H1 (cell line): ENCODE measurements around the gene HP1BP3. TPM values are rescaled to one million over a fixed set of nuclear protein-coding genes. Genes with fewer than 3 reads are reported as not detected.
A peak's percentile ranks its signal among the peaks of the same experiment; 100 is the strongest.

ENCODE experiments used
- CTCF ChIA-PET: fragments of 300-600 bp; sonication (Branson Sonifier 250); formaldehyde crosslinking; loops from one replicate; lab custom pipeline; 2021; ENCODE audit not compliant: partially characterized antibody; lab: Charles Lee
- POLR2A ChIA-PET: fragments of 300-600 bp; sonication (Branson Sonifier 250); formaldehyde crosslinking; loops from one replicate; lab custom pipeline; 2021; ENCODE audit warnings: inconsistent platforms; ENCODE audit not compliant: partially characterized antibody; lab: Charles Lee
- DNase-seq, 2 experiments: peaks; one replicate each; pipeline versions ENCODE4 v3.0.0 to v3.0.0-alpha.2; 2010 to 2022; ENCODE audit warnings: low spot score in 2 of 2, low read depth in 1 of 2, mixed read lengths in 1 of 2
- FAIRE-seq: peaks from 2 replicates; lab custom pipeline; 2011; peaks lifted over from hg19 to GRCh38; lab: Jason Lieb, UNC
- H2AFZ ChIP-seq: 2 replicates; pipeline ENCODE4 v1.8.1; 2012; ENCODE audit warnings: low read length, inconsistent platforms
- H2AK5ac ChIP-seq: 2 replicates; pipeline ENCODE4 v1.6.1; 2013; ENCODE audit warnings: low read depth, low read length
- H2BK120ac ChIP-seq: replicated peaks from 2 replicates; pipeline ENCODE3; 2013; ENCODE audit warnings: low read depth, low read length, inconsistent platforms
- H2BK12ac ChIP-seq: 2 replicates; pipeline ENCODE4 v1.6.1; 2013; ENCODE audit warnings: low read depth, low read length
- H2BK15ac ChIP-seq: 2 replicates; pipeline ENCODE4 v1.6.1; 2013; ENCODE audit warnings: low read length
- H2BK20ac ChIP-seq: 2 replicates; pipeline ENCODE4 v1.6.1; 2013; ENCODE audit warnings: low read length
- H2BK5ac ChIP-seq: 2 replicates; pipeline ENCODE4 v1.6.1; 2013; ENCODE audit warnings: low read depth, low read length
- H3K14ac ChIP-seq: 2 replicates; pipeline ENCODE4 v1.6.1; 2013; ENCODE audit warnings: inconsistent platforms; ENCODE audit not compliant: insufficient read length
- H3K18ac ChIP-seq: 2 replicates; pipeline ENCODE4 v1.6.1; 2013; ENCODE audit warnings: low read length; ENCODE audit errors: extremely low read depth
- H3K23ac ChIP-seq: 2 replicates; pipeline ENCODE4 v1.6.1; 2013; ENCODE audit warnings: inconsistent platforms; ENCODE audit not compliant: insufficient read length
- H3K23me2 ChIP-seq: 2 replicates; pipeline ENCODE4 v1.6.1; 2013; ENCODE audit warnings: low read depth, low read length
- H3K27ac ChIP-seq: 2 replicates; pipeline ENCODE4 v1.6.1; 2011; ENCODE audit warnings: low read depth, low read length, inconsistent platforms
- H3K27me3 ChIP-seq, 4 experiments: replicated peaks in 1 of 4; 1 replicate in 1 of 4; 2 replicates in 3 of 4; pipeline versions ENCODE4 v1.6.1 to v1.8.1; 2011 to 2013; ENCODE audit warnings: low read length in 3 of 4, mild to moderate bottlenecking in 3 of 4, inconsistent platforms in 2 of 4, mixed read lengths in 2 of 4, moderate library complexity in 1 of 4; ENCODE audit not compliant: control insufficient read depth in 3 of 4, insufficient read depth in 3 of 4; ENCODE audit errors: extremely low read depth in 1 of 4
- H3K36me3 ChIP-seq, 4 experiments: 2 replicates each; pipeline versions ENCODE4 v1.6.1 to v1.8.1; 2011 to 2013; ENCODE audit warnings: mild to moderate bottlenecking in 4 of 4, low read length in 3 of 4, moderate library complexity in 2 of 4, control low read depth in 1 of 4, inconsistent platforms in 1 of 4; ENCODE audit not compliant: insufficient read depth in 4 of 4, control insufficient read depth in 2 of 4
- H3K4ac ChIP-seq: replicated peaks from 2 replicates; pipeline ENCODE3; 2013; ENCODE audit warnings: low read length, low read depth, mixed read lengths, inconsistent platforms; ENCODE audit not compliant: insufficient read length
- H3K4me1 ChIP-seq, 4 experiments: replicated peaks in 1 of 4; 1 replicate in 1 of 4; 2 replicates in 3 of 4; pipeline versions ENCODE4 v1.6.1 to v1.8.1; 2011 to 2013; ENCODE audit warnings: low read length in 3 of 4, inconsistent platforms in 2 of 4, mixed read lengths in 1 of 4; ENCODE audit not compliant: insufficient read depth in 4 of 4, control insufficient read depth in 3 of 4
- H3K4me2 ChIP-seq, 2 experiments: 2 replicates each; pipeline versions ENCODE4 v1.6.1 to v1.8.1; 2011 to 2013; ENCODE audit warnings: low read depth in 2 of 2, low read length in 2 of 2, control low read depth in 1 of 2, inconsistent platforms in 1 of 2, mild to moderate bottlenecking in 1 of 2; ENCODE audit not compliant: insufficient read depth in 1 of 2
- H3K4me3 ChIP-seq, 4 experiments: fragments of 200-600, 300-600 bp in 1 of 4; sonication (generic), shearing (Covaris generic), sonication (Bioruptor Twin) in 1 of 4; 2 replicates each; pipeline versions ENCODE4 v1.5.1 to v1.8.1; 2011 to 2016; ENCODE audit warnings: low read length in 4 of 4, low read depth in 3 of 4, control low read depth in 2 of 4, inconsistent platforms in 2 of 4, mild to moderate bottlenecking in 2 of 4, mixed read lengths in 1 of 4, moderate library complexity in 1 of 4; ENCODE audit not compliant: insufficient read depth in 2 of 4; ENCODE audit errors: extremely low read depth in 1 of 4
- H3K56ac ChIP-seq: replicated peaks from 2 replicates; pipeline ENCODE3; 2013; ENCODE audit warnings: low read depth, mild to moderate bottlenecking, mixed read lengths, low read length, inconsistent platforms; ENCODE audit not compliant: insufficient read length
- H3K79me1 ChIP-seq: 2 replicates; pipeline ENCODE4 v1.6.1; 2013; ENCODE audit warnings: low read depth, low read length, control low read depth
- H3K79me2 ChIP-seq, 2 experiments: 2 replicates each; pipeline versions ENCODE4 v1.6.1 to v1.8.1; 2012 to 2013; ENCODE audit warnings: low read length in 2 of 2, mild to moderate bottlenecking in 2 of 2, inconsistent platforms in 1 of 2; ENCODE audit not compliant: insufficient read depth in 2 of 2, control insufficient read depth in 1 of 2
- H3K9ac ChIP-seq, 4 experiments: replicated peaks in 1 of 4; 1 replicate in 1 of 4; 2 replicates in 3 of 4; pipeline versions ENCODE4 v1.6.1 to v1.8.1; 2011 to 2013; ENCODE audit warnings: low read depth in 3 of 4, low read length in 3 of 4, control low read depth in 2 of 4, mild to moderate bottlenecking in 2 of 4, moderate library complexity in 2 of 4, inconsistent platforms in 1 of 4; ENCODE audit errors: extremely low read depth in 1 of 4
- H3K9me3 ChIP-seq, 2 experiments: 2 replicates each; pipeline versions ENCODE4 v1.6.1 to v1.8.1; 2012 to 2013; ENCODE audit warnings: mild to moderate bottlenecking in 2 of 2, moderate library complexity in 2 of 2, control low read depth in 1 of 2, inconsistent platforms in 1 of 2, low read depth in 1 of 2, low read length in 1 of 2, mixed read lengths in 1 of 2; ENCODE audit not compliant: insufficient read depth in 2 of 2
- H4K20me1 ChIP-seq, 2 experiments: replicated peaks in 1 of 2; 2 replicates each; pipeline versions ENCODE3 to v1.8.1; 2011 to 2013; ENCODE audit warnings: inconsistent platforms in 2 of 2, low read length in 2 of 2, mild to moderate bottlenecking in 1 of 2; ENCODE audit not compliant: insufficient read depth in 2 of 2, control insufficient read depth in 1 of 2
- H4K5ac ChIP-seq: 2 replicates; pipeline ENCODE4 v1.6.1; 2013; ENCODE audit warnings: low read length, low read depth, mixed read lengths, inconsistent platforms; ENCODE audit not compliant: insufficient read length
- H4K8ac ChIP-seq: 2 replicates; pipeline ENCODE4 v1.8.0; 2013; ENCODE audit warnings: mild to moderate bottlenecking, moderate library complexity, low read length, inconsistent platforms; ENCODE audit not compliant: insufficient read depth; ENCODE audit errors: extremely low read depth
- H4K91ac ChIP-seq: replicated peaks from 2 replicates; pipeline ENCODE3; 2013; ENCODE audit warnings: low read length, mixed read lengths, inconsistent platforms; ENCODE audit not compliant: insufficient read length
- CHD2 ChIP-seq: IDR thresholded peaks from 2 replicates; pipeline ENCODE4 v1.6.1; 2012; ENCODE audit warnings: low read length, improper control_type of control experiment
- CREB1 ChIP-seq: IDR thresholded peaks from 2 replicates; pipeline ENCODE4 v1.6.1; 2012; ENCODE audit warnings: inconsistent platforms
- KDM1A ChIP-seq: fragments of 200-600, 300-600 bp; sonication (generic); IDR thresholded peaks from 2 replicates; pipeline ENCODE4 v1.7.1; 2016; ENCODE audit warnings: mild to moderate bottlenecking, low read length, borderline replicate concordance
- NRF1 ChIP-seq: IDR thresholded peaks from 2 replicates; pipeline ENCODE4 v1.6.1; 2011; ENCODE audit warnings: mild to moderate bottlenecking, low read depth, low read length, improper control_type of control experiment
- POLR2AphosphoS5 ChIP-seq: IDR thresholded peaks from 2 replicates; pipeline ENCODE4 v1.6.1; 2011; ENCODE audit warnings: low read depth, low read length
- RBBP5 ChIP-seq: IDR thresholded peaks from 2 replicates; pipeline ENCODE4 v1.7.1; 2012; ENCODE audit warnings: low read depth, mild to moderate bottlenecking, inconsistent platforms, low read length, moderate library complexity, borderline replicate concordance
- SP1 ChIP-seq: IDR thresholded peaks from 2 replicates; pipeline ENCODE4 v1.6.1; 2011; ENCODE audit warnings: low read depth, low read length
- SP2 ChIP-seq: IDR thresholded peaks from 2 replicates; pipeline ENCODE4 v1.6.1; 2012; ENCODE audit warnings: mild to moderate bottlenecking, low read length, inconsistent platforms
- SRF ChIP-seq: IDR thresholded peaks from 2 replicates; pipeline ENCODE4 v1.6.1; 2011; ENCODE audit warnings: mild to moderate bottlenecking, low read depth, low read length, moderate library complexity
- TBP ChIP-seq: IDR thresholded peaks from 2 replicates; pipeline ENCODE4 v1.6.1; 2011; ENCODE audit warnings: low read depth, low read length, improper control_type of control experiment
- WGBS, 2 experiments: shearing (Covaris generic) in 1 of 2; methylation state at CpG; one replicate each; pipeline versions ENCODE4 v1.1.6 to v1.1.7; 2013 to 2015; ENCODE audit warnings: low lambda C conversion rate in 2 of 2, mixed read lengths in 2 of 2, inconsistent platforms in 1 of 2, low coverage in 1 of 2, missing lambda C conversion rate in 1 of 2; ENCODE audit not compliant: insufficient replicate concordance in 2 of 2, insufficient coverage in 1 of 2, insufficient read length in 1 of 2; ENCODE audit errors: extremely low coverage in 1 of 2, missing lambda C conversion rate in 1 of 2; 5-methylcytosine and 5-hydroxymethylcytosine counted together
- polyA plus RNA-seq, 7 experiments: library from polyadenylated mRNA; depleted of rRNA in 3 of 7; stranded (reverse) in 5 of 7; unstranded in 2 of 7; fragments of >200 nt in 5 of 7; fragments of 200-250 nt in 2 of 7; gene quantifications; 1 replicate in 5 of 7; 2 replicates in 1 of 7; 4 replicates in 1 of 7; pipeline versions ENCODE4 v1.2.1 to v1.2.3, GENCODE V29; 2011 to 2013; ENCODE audit warnings: missing spikeins in 2 of 7, mixed read lengths in 2 of 7
- total RNA-seq: library from RNA; stranded (reverse); fragmentation: NEBNext Ultra II Directional; extraction: Animal tissue kit (Norgen Biotek cat#: 25700); gene quantifications from 2 replicates; pipeline ENCODE4 v1.2.1, GENCODE V29; 2021
- TF ChIP-seq, protein P1 (sequence below): IDR thresholded peaks from 2 replicates; pipeline ENCODE4 v1.6.1; 2011; ENCODE audit warnings: low read depth, mild to moderate bottlenecking, low read length; ENCODE audit not compliant: insufficient read depth

The HP1BP3 gene
- total and polyA plus RNA-seq, 2 of the 8 experiments (the other 6 are each of a cell fraction or from before 2014, with no cell fraction given): 47.4 to 125 TPM

DNA sequence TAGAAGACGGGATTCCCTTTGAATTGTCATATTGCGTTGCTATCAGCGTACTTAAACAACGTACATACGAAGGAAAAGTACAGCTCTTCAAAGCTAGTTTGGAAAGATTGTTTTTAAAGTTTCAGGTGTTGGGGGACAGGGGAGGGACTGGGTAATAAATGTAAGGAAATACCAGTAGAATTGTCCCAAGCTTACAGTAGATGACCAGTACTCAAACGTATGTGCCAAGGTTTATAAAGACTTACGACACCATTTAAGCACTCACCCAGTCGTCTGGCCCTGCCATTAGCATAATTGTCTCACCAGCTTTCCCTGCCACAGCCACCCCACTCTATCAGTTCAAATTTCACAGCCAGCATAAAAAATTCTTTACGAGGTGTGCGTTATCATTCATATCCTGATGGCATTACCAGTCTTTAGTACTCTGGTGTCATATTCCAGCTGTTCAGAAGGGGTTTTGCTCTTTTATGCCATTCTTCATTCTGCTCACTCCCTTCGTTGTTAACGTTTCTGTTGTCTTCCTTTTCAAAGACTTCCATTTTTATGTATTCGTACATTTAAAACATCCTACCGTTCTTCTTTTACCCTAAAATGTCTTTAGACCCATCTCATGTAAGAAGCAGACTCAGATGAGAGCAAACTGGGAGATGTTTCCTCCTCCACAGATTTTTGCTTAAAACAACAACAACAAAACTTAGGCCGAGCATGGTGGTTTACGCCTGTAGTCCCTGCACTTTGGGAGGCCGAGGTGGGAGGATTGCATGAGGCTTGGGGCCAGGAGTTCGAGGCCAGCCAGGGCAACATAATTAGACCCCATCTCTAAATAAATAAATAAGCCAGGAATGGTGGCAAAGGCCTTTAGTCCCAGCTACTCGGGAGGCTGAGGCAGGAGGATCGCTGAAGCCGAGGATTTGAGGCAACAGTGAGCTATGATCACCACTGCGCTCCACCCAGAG is 1.0 kb upstream of the HP1BP3 start:
- H2AK5ac ChIP-seq: no peak overlapping the region
- peak overlapping the region; percentile 63 for H3K27ac ChIP-seq
- H3K79me1 ChIP-seq: no peaks in the 10 kb centered on the region
- H3K14ac ChIP-seq: no peak overlapping the region
- no peak overlapping the region for H4K91ac ChIP-seq
- no peaks in the 10 kb centered on the region for H3K36me3 ChIP-seq
- POLR2A ChIA-PET: interaction anchor here (0.5 to 2.0 kb wide), 8 partner anchors 10 to 390 kb away, joined by 3 to 9 read pairs (median 3); no protein-coding TSS in a partner anchor
- H3K4ac ChIP-seq: no peak overlapping the region
- H4K5ac ChIP-seq: peak overlapping the region; percentile 24
- H4K20me1 ChIP-seq: peaks cover 3 to 8% of the 10 kb centered on the region in 2 experiments
- H3K56ac ChIP-seq: peak overlapping the region; percentile 83
- 0 out of 2 replicates have a peak overlapping the region, but pooled peaks have one; percentile 3 for H2BK20ac ChIP-seq
- H3K9me3 ChIP-seq: no peaks in the 10 kb centered on the region
- H3K4me1 ChIP-seq: peaks cover 0 to 6% (median 6%) of the 10 kb centered on the region in 4 experiments; a peak in 3 of 7 replicates
- H3K23me2 ChIP-seq: peaks cover 5% of the 10 kb centered on the region; the same call in 1 of the 2 replicates
- CTCF ChIA-PET: interaction anchor here (1.2 to 1.6 kb wide), 3 partner anchors 78 to 408 kb away, joined by 3 to 6 read pairs (median 4); no protein-coding TSS in a partner anchor
- FAIRE-seq (no peak), DNase-seq (peak in 1 of 2 experiments; percentile 0)
- no peak overlapping the region for H2BK12ac ChIP-seq
- no peak overlapping the region for H4K8ac ChIP-seq
- peak overlapping the region; percentile 74 to 81 for H3K4me2 ChIP-seq
- peak overlapping the region; percentile 19; the same call in 1 of the 2 replicates for H2AFZ ChIP-seq
- no peak overlapping the region for H2BK120ac ChIP-seq
- H3K79me2 ChIP-seq: peaks cover 13 to 31% of the 10 kb centered on the region in 2 experiments
- no peak overlapping the region; the same call in 1 of the 2 replicates for H2BK15ac ChIP-seq
- H3K9ac ChIP-seq: peak overlapping the region; percentile 13 to 76 (median 66); a peak in 6 of 7 replicates
- 48% methylated on average over 22 of the region's 22 CpGs; no CpG with 5 or more reads in 1 of the 2 experiments for WGBS, 2 experiments
- H3K18ac ChIP-seq: 0 out of 2 replicates have a peak overlapping the region, but pooled peaks have one; percentile 68
- H3K4me3 ChIP-seq: peak overlapping the region; percentile 80 to 99 (median 87)
- H2BK5ac ChIP-seq: 0 out of 2 replicates have a peak overlapping the region, but pooled peaks have one; percentile 66
- no peak overlapping the region for H3K23ac ChIP-seq
- H3K27me3 ChIP-seq: no peaks in the 10 kb centered on the region
- TF ChIP-seq RBBP5: no peak
- no peak for TF ChIP-seq TBP
- no peak for TF ChIP-seq SP1
- TF ChIP-seq, protein P1, sequence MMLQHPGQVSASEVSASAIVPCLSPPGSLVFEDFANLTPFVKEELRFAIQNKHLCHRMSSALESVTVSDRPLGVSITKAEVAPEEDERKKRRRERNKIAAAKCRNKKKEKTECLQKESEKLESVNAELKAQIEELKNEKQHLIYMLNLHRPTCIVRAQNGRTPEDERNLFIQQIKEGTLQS: no peak
- TF ChIP-seq CREB1: no peak
- TF ChIP-seq SP2: no peak
- TF ChIP-seq SRF: no peak
- no peak for TF ChIP-seq NRF1
- no peak for TF ChIP-seq POLR2AphosphoS5
- no peak for TF ChIP-seq KDM1A
- TF ChIP-seq CHD2: no peak
